Gastrocnemius medialis (tissue), 4 donors: ENCODE data around the gene CERS3. TPM values are rescaled to one million over a fixed set of nuclear protein-coding genes. Genes with fewer than 3 reads are reported as not detected.

ENCODE experiments used
- ATAC-seq, 2 donors: fragments of 150-250 bp; one replicate each; pipeline ENCODE4 v1.9.1; 2016
- DNase-seq, 2 donors: peaks; one replicate each; pipeline ENCODE4 v3.0.0-alpha.2; 2019
- H3K27ac ChIP-seq, 4 donors: fragments of 200-600 bp; sonication (generic); 1 replicate in 1 of 4; 2 replicates in 3 of 4; pipeline ENCODE4 v1.5.1; 2016 to 2018; ENCODE audit warnings: mild to moderate bottlenecking in 2 of 4, moderate library complexity in 1 of 4
- H3K27me3 ChIP-seq, 3 donors: fragments of 200-600 bp; sonication (generic) in 2 of 3; 1 replicate in 1 of 3; 2 replicates in 2 of 3; pipeline versions ENCODE4 v1.5.1 to v1.6.0; 2016 to 2019; ENCODE audit warnings: mild to moderate bottlenecking in 1 of 3, moderate library complexity in 1 of 3
- H3K36me3 ChIP-seq, 2 donors: fragments of 200-600 bp; sonication (generic) in 1 of 2; one replicate each; pipeline ENCODE4 v1.5.1; 2017 to 2018
- H3K4me1 ChIP-seq, 2 donors: fragments of 200-600 bp; sonication (generic) in 1 of 2; one replicate each; pipeline ENCODE4 v1.5.1; 2016 to 2017; ENCODE audit warnings: mild to moderate bottlenecking in 2 of 2
- H3K4me3 ChIP-seq, 4 donors: fragments of 200-600 bp; sonication (generic) in 3 of 4; 1 replicate in 1 of 4; 2 replicates in 3 of 4; pipeline ENCODE4 v1.5.1; 2016 to 2019; ENCODE audit warnings: mild to moderate bottlenecking in 2 of 4
- H3K9me3 ChIP-seq, 3 donors: fragments of 200-600 bp; sonication (generic) in 2 of 3; 1 replicate in 1 of 3; 2 replicates in 2 of 3; pipeline ENCODE4 v1.5.1; 2016 to 2019
- CTCF ChIP-seq, 5 experiments: fragments of 450-650 bp in 3 of 5; fragments of 200-600 bp in 2 of 5; sonication (generic) in 2 of 5; IDR thresholded peaks in 4 of 5; conservative IDR thresholded peaks in 1 of 5; 1 replicate in 4 of 5; 2 replicates in 1 of 5; pipeline ENCODE4 v1.5.1; 2016 to 2019; ENCODE audit warnings: antibody characterized with exemption in 5 of 5, mild to moderate bottlenecking in 3 of 5, moderate library complexity in 3 of 5
- POLR2A ChIP-seq, 2 donors: fragments of 450-650 bp; IDR thresholded peaks; one replicate each; pipeline ENCODE4 v1.6.1; 2017; ENCODE audit warnings: antibody characterized with exemption in 2 of 2, mild to moderate bottlenecking in 2 of 2, moderate library complexity in 2 of 2
- in situ Hi-C, 4 donors: fragments of 200-750 bp; cut with MboI; loops; one replicate each; pipeline versions ENCODE4 v1.15.0 to v1.8.0; 2017; ENCODE audit warnings: low sequenced_read_pairs in 4 of 4
- intact Hi-C: fragments of 100-400 bp; cut with DNase I; formaldehyde crosslinking; loops from one replicate; pipeline ENCODE4 v1.15.1; 2023; ENCODE audit warnings: low total_unique reads
- total RNA-seq, 4 donors: library from RNA; depleted of rRNA; stranded (reverse); fragments of >200 nt; gene quantifications; one replicate each; pipeline versions ENCODE4 v1.1.0 to v1.2.3, GENCODE V29; 2016

Gene CERS3
- total RNA-seq, 4 donors from 2014 or later = 0.52 to 0.97 TPM; not detected in 2

DNA sequence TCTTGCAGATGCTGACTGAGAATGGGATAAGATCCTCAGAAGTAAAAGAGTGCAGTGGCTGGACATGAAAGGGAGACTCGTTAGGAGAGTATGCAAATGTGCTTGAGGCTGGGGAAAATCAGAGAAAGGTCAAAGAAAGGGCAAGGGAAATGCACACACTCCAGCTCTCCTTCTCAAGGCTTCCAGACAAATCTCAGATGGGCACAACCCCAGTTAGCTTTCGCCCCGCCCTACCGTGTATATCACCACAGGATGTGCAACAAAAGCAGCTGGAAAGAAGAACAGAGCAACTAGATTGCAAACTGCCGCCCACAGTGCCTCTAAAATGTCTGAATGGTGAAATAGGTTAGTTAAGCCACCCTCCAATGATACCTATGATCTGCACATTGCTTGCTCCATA lies 63.9 kb downstream of the CERS3 start:
- H3K27ac ChIP-seq = no peak overlapping the region
- intact Hi-C loops = no loop called here
- in situ Hi-C loops = no loop called here
- peaks cover 10 to 17% of the 10 kb centered on the region in 2 donors for H3K4me1 ChIP-seq
- H3K9me3 ChIP-seq = no peaks in the 10 kb centered on the region
- no peak overlapping the region for H3K4me3 ChIP-seq
- TF ChIP-seq POLR2A (IDR thresholded peaks at IDR 0.05) (no peak), CTCF (IDR thresholded peaks at IDR 0.05 in 4 of 5, conservative IDR thresholded peaks at IDR 0.05 in 1 of 5) (no peak)
- ATAC-seq (no peak), DNase-seq (no peak)
- H3K27me3 ChIP-seq = no peaks in the 10 kb centered on the region
- no peaks in the 10 kb centered on the region for H3K36me3 ChIP-seq

DNA sequence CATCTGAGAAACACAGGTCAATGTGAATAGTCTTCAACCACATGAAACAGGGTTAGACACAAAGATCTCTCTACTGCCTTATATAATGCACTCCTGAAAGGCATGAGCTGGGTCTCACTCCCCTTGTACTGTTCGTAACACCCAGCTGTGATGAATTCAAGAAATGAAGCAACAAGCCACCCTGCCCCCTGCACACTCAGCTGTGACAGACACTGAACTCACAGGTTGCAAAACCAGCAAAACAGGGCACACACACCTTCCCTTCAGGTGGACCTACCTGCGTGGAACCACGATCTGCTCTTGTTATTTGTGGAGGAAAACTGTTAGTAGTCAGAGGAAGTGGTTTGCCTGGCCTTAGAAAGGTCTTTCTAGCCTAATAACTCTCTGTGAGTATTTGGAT lies 64.5 kb downstream of the CERS3 start:
- Histone ChIP-seq H3K4me3 (no peak overlapping the region), H3K27me3 (no peaks in the 10 kb centered on the region), H3K36me3 (no peaks in the 10 kb centered on the region), H3K4me1 (peaks cover 10 to 17% of the 10 kb centered on the region in 2 donors), H3K9me3 (no peaks in the 10 kb centered on the region), H3K27ac (no peak overlapping the region)
- in situ Hi-C loops (no loop called here), intact Hi-C loops (no loop called here)
- DNase-seq (no peak), ATAC-seq (no peak)
- TF ChIP-seq CTCF (IDR thresholded peaks at IDR 0.05 in 4 of 5, conservative IDR thresholded peaks at IDR 0.05 in 1 of 5) = no peak
- TF ChIP-seq POLR2A (IDR thresholded peaks at IDR 0.05) = no peak

DNA sequence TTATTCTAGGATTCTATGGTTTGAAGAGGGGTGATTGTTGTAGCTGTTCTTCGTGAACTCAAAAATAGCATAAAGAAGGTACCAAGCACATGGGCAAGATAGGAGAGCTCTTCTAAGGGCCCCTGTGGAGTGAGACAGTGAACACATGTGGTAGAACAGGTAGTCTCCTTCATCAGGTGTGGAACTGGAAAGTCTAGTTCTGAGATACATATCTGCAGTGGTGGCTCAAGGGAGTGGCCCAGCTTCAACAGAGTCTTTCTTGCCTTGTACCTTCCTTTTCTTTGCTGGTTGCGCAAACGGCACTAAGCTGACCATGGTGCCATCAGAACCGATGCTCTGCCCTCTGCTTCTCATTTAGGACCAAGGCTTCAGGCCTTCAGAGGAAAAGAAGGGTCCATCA lies 65.2 kb downstream of the CERS3 start:
- ATAC-seq = no peak
- no peak for DNase-seq
- peaks cover 6 to 13% of the 10 kb centered on the region in 2 donors for H3K4me1 ChIP-seq
- intact Hi-C loops = no loop called here
- no peak overlapping the region for H3K4me3 ChIP-seq
- H3K9me3 ChIP-seq = no peaks in the 10 kb centered on the region
- in situ Hi-C loops = no loop called here
- no peaks in the 10 kb centered on the region for H3K36me3 ChIP-seq
- no peaks in the 10 kb centered on the region for H3K27me3 ChIP-seq
- H3K27ac ChIP-seq = no peak overlapping the region
- TF ChIP-seq POLR2A (IDR thresholded peaks at IDR 0.05) (no peak), CTCF (IDR thresholded peaks at IDR 0.05 in 4 of 5, conservative IDR thresholded peaks at IDR 0.05 in 1 of 5) (no peak)

GRCh38 chr15:100461049-100461448 lies 67.7 kb downstream of the CERS3 start:
- in situ Hi-C loops = no loop called here

More at GRCh38 chr15:100461049-100461448, 67.7 kb downstream of the CERS3 start:
- H3K4me1 ChIP-seq = peaks cover 0 to 4% of the 10 kb centered on the region in 2 donors
- ATAC-seq (no peak), DNase-seq (no peak)
- no peaks in the 10 kb centered on the region for H3K36me3 ChIP-seq
- no peaks in the 10 kb centered on the region for H3K27me3 ChIP-seq
- TF ChIP-seq POLR2A (IDR thresholded peaks at IDR 0.05) (no peak), CTCF (IDR thresholded peaks at IDR 0.05 in 4 of 5, conservative IDR thresholded peaks at IDR 0.05 in 1 of 5) (no peak)
- intact Hi-C loops = no loop called here
- H3K27ac ChIP-seq = no peak overlapping the region
- no peak overlapping the region for H3K4me3 ChIP-seq
- H3K9me3 ChIP-seq = peaks cover 0 to 16% (median 0%) of the 10 kb centered on the region in 3 donors
